D341Med (cell line): ENCODE measurements around the gene KCNH1.

Experiments
- DNase-seq: peaks from one replicate; pipeline ENCODE4 v3.0.0; 2012; ENCODE audit warnings: low spot score

Gene KCNH1

DNA sequence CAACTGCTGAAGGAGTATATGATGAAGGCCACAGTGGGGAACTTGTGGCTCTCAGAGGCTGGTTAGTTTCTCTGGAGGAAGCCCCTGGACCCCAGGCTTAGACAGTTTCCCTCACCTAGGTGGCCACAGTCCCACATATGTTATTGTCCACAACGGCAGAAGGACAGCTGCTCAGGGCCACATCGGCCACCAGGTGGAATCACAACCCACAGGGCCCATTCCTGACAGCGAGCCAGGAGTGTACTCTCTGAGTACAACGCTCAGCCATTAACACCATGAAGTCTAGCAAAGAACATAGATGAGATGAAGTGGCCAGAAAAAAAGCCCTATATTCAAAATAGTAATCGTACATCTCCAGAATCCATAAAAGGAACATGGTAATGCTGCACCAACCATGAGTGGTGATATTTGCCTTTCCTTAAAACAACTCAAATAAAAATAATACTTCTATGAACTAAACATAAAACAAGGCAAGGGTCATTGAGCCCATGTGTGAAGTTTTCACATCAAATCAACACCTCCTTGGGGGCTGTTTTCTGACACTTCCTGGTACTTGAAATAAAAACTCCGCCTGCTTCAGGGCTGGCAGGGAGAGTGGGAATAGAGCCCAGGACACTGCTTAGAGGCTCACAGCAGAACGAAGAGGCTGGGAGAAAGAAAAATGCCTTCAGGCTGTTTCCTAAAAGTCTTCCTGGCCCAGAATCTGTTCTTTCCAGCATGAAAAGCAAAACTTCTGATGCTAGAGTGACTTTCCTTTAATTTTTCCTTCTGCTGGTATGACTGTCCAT is 421.9 kb downstream of the KCNH1 start:
- DNase-seq: no peak

DNA sequence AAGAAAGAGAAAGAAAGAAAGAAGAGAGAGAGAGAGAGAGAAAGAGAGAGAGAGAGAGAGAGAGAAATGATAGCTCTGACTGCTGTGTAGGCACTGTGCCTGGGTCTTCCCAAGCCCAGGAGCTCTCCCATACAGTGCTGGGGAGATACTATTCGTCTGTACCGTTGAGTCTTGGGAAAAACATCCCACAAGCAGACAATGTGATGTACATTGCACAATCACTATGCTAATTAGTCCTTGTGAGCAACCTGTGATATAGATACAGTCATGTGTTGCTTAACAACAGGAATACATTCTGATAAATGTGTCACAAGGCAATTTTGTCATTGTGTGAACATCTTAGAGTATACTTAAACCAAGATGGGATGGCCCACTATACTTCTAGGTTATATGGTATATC is 424.2 kb downstream of the KCNH1 start:
- no peak for DNase-seq

- no peak for DNase-seq
These were observed 426.4 kb downstream of the KCNH1 start for GRCh38 chr1:210707300-210708240.

DNA sequence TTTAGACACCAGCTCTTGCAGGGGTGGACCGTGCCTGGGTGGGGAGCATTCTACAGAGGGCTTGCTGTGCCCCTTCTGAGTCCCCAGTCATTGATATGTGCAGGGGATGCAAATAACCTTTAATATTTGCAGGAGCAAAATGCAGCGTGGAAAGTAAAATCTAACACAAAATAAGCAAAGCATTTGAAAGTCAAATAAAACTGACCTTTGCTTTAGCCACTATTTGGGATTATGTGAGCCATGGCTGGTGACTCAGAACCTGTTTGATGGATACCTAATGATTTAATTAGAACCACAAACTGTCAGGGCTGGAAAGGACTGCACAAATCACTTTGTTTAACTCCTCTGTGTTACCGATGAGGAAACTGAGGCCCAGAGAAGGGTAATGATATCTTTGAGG is 427.7 kb downstream of the KCNH1 start:
- DNase-seq: no peak

DNA sequence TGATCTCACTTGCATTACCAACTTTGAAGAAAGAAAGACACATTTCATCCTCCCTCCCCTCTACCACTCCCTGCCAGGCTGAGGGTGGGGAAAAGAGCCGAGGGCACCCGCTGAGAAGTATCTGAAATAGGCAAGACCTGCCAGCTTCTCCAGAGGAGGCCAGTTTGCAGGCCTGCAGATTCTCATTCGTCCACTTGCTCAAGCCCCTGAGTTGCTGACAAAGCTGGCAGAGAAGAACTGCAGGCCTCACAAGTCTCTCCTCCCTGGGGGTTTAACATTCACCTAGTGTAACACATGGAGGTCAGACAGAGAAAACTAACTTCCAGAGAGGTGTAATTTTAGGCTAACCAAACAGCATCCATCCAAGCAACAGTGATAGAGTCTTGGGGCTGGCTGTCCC is 428.9 kb downstream of the KCNH1 start:
- DNase-seq: no peak

DNA sequence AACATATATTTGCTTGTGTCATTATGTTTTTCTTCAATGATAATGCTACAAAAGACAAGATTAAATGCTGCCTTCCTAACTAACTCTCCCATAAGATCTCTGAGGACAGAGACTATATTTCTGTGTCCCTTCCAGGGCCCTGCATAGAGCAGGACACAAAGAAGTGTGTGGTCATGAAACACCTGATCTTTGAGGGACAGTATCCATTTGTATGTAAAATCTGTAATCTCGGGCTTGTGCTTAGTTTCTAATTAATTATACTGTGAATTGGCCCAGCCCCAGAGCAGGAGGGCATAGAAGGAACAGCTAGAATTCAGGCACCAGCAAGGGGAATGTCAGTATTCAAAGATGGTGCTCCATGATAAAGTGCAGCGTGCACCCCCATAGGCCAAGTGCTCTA is 430.4 kb downstream of the KCNH1 start:
- DNase-seq: no peak

DNA sequence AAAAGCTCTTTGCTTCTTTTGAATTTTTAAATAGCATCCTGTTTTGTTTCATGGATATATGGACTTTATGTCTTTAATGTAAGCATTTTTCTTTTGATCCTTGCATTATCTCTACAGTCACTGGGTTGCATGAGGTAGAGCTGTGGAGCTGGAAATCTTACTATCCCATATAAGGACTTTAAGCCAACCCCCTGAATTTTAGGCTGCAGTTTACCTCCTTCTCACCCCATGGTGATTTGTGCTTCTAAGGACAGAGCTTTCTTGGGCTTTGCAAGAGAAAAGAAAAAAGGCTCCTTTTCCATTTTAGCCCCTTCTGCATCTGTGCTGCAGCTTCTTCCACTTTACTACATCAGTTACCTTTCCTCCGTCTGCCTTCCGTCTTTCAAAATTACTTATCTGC is 431.4 kb downstream of the KCNH1 start:
- no peak for DNase-seq

DNA sequence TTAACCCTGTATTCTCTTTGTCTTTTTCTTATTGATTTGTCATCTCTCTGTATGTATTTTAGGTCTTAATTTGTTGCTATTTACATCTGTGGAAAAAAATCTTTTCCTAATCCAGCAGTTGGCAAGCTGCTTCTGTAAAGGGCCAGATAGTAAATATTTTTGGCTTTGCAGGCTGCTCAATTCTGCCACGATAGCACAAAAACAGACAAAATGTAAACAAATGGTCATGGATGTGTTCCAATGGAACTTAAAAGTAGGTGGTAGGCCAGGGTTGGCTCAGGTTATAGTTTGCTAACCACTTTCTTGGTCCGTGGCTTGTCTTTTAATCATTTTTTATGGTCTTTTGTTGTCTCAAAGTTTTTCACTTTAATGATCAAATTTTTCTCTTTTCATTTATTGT is 433.4 kb downstream of the KCNH1 start:
- DNase-seq: no peak

DNA sequence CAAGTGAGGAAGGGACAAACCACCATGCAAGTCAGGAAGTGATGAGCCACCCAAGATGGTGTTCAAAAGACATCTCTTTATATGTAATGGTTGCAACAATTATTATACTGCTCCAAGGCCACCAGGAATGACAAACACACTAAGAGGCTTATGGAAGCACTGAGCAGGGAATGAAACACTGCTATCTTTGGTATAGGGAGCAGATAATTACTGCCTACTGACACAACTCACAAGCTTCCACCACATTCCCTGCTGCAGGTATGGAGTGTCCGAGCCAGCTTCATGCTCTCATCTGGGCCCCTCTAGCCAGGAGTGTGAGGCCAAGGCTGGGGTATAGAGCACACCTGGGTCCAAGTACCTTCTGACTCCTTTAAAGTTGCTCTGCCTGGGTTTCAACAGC is 433.9 kb downstream of the KCNH1 start:
- no peak for DNase-seq

- DNase-seq: no peak
These were observed 435.3 kb downstream of the KCNH1 start for GRCh38 chr1:210698661-210699060.

GRCh38 chr1:210697185-210697584 is 436.8 kb downstream of the KCNH1 start:
- no peak for DNase-seq

- no peak for DNase-seq
These were observed 437.2 kb downstream of the KCNH1 start for GRCh38 chr1:210696709-210697108.

DNA sequence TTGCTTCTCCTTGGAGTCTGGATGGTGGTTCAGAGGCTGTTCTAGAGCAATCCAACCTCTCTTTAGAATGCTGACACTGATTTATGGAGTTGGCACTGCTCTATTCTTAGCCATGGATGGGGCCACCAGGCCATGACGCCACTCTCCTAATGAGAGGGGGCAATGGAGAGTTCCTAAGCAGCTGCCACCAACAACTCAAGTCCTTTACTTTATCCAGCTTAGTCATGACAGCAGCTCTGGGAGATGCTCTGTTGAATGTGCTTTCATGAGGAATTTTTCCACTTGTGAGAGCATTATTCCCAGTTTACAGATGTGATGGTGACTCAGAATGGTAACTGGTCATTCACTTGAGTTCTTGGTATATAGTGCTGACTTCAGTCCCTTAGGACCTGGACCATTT is 438.9 kb downstream of the KCNH1 start:
- DNase-seq: no peak

GRCh38 chr1:210692796-210693195 is 441.2 kb downstream of the KCNH1 start:
- DNase-seq: no peak

DNA sequence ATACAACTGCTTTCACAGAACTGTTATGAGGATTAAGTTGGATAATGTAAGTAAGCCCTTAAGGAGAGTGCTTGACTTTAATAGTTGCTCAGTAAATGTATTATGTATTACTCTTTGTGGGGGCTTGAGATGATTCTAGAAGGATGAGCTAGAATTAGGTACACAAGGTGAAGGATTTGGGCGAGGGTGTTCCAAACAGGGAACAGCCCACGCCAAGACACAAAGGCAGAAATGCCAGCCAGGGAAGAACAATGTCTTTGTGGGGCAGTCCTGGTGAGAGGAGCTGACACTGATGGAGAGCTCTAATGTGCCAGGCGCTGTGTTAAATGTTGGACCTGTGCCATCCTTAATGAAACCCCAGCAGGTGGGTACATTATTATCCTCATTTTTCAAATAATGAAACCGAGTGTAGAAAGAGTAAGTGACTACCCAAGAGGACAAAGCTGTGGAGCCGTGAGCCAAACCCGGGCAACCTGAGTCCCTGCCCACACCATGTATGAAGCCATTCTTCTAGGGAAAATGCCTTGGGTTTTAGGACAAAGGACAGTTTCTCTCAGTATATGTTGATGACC is 442.8 kb downstream of the KCNH1 start:
- DNase-seq: no peak

DNA sequence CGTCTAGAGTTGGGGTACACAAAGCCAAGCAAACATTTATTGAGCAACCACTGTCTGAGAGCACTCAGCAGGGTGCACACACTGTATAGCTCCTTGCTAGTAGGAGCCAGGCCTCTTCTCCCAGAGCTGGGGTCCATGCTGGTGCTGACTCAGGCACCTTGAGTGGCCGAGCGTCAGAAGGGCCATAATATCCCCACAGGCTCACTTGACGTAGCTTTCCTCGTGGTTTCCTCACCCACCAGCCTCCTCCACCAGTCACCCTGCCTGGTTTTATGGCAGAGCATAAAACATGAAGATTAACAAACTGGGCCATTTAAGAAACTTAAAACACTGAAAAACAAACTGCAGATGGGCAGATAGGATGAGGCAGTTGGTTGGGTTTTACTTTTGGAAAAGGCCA is 443.7 kb downstream of the KCNH1 start:
- DNase-seq: no peak

GRCh38 chr1:210689826-210690225 is 444.1 kb downstream of the KCNH1 start:
- no peak for DNase-seq

GRCh38 chr1:210688512-210689234 is 445.3 kb downstream of the KCNH1 start:
- DNase-seq: no peak

GRCh38 chr1:210687582-210688279 is 446.2 kb downstream of the KCNH1 start:
- DNase-seq: no peak

DNA sequence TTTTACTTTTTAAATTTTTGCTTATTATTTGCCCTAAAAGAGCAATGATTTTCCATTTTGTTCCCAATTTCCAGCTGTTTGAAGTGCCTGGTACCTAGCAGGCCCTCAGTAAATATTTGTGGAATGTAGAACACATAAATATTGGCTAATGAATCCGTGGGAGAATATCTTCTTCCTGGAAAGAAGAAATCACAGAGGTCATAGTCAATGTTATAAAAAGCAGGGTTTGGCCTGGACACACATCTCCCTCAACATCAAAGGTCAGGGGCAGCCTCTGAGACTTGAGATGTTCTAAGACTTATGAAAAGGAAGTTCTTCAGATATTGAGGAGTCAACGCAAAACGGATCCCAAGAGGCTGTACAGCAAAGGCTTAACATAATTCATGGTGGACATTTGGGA is 447.1 kb downstream of the KCNH1 start:
- no peak for DNase-seq

- DNase-seq: no peak
These were observed 448.7 kb downstream of the KCNH1 start for GRCh38 chr1:210685295-210685650.
